K562 (cell line): ENCODE results near the gene HDAC9. TPM values are rescaled to one million over a fixed set of nuclear protein-coding genes. Genes with fewer than 3 reads are reported as not detected.

ENCODE experiments used
- ATAC-seq: fragments of 200-7000 bp; cut with Tn5 transposase; 3 replicates; pipeline ENCODE4 v1.9.1; 2020; ENCODE audit warnings: moderate library complexity
- BruUV-seq: library from RNA; stranded (reverse); fragments of 400-500 nt; replicated peaks from 2 replicates; lab custom pipeline; 2021; lab: Mats Ljungman, UMichigan
- CTCF ChIA-PET: fragments of 300-600 bp; formaldehyde crosslinking; extraction: SDS; loops from one replicate; lab custom pipeline; 2021; ENCODE audit warnings: low intra/inter-chr PET ratio; lab: Yijun Ruan, JAX
- POLR2A ChIA-PET: fragments of 300-600, 350-650 bp; sonication (Branson Sonifier 250); formaldehyde crosslinking; extraction: SDS; loops from one replicate; lab custom pipeline; 2021; ENCODE audit warnings: antibody characterized with exemption, inconsistent platforms; lab: Yijun Ruan, JAX
- DNase-seq, 4 experiments: peaks; one replicate each; pipeline versions ENCODE4 v3.0.0 to v3.0.0-alpha.2; 2011 to 2018; ENCODE audit warnings: low spot score in 3 of 4, mixed read lengths in 3 of 4; ENCODE audit errors: extremely low read depth in 1 of 4
- FAIRE-seq: peaks from 2 replicates; lab custom pipeline; 2011; peaks lifted over from hg19 to GRCh38; lab: Jason Lieb, UNC
- H2AFZ ChIP-seq: 2 replicates; pipeline ENCODE4 v1.6.0; 2011; ENCODE audit warnings: low read depth, low read length, control low read depth, inconsistent platforms
- H3K27ac ChIP-seq: fragments of 200-600 bp; 3 replicates; pipeline ENCODE4 v1.8.0; 2011; ENCODE audit warnings: low read depth, mild to moderate bottlenecking, control low read depth, inconsistent platforms, low read length, moderate library complexity, mixed read lengths; ENCODE audit errors: extremely low read depth
- H3K27me3 ChIP-seq, 2 experiments: fragments of 300-600 bp in 1 of 2; 2 replicates in 1 of 2; 3 replicates in 1 of 2; pipeline versions ENCODE4 v1.6.0 to v1.8.0; 2011; ENCODE audit warnings: inconsistent platforms in 2 of 2, low read length in 2 of 2, mild to moderate bottlenecking in 1 of 2, mixed read lengths in 1 of 2, moderate library complexity in 1 of 2; ENCODE audit not compliant: control insufficient read depth in 2 of 2, insufficient read depth in 2 of 2
- H3K36me3 ChIP-seq: fragments of 300-600 bp; 3 replicates; pipeline ENCODE4 v1.8.0; 2011; ENCODE audit warnings: mild to moderate bottlenecking, low read length, inconsistent platforms; ENCODE audit not compliant: control insufficient read depth, insufficient read depth
- H3K4me1 ChIP-seq, 2 experiments: fragments of 200-600 bp in 1 of 2; replicated peaks in 1 of 2; 2 replicates in 1 of 2; 3 replicates in 1 of 2; pipeline versions ENCODE4 v1.5.1 to v1.8.0; 2011; ENCODE audit warnings: inconsistent platforms in 2 of 2, low read length in 2 of 2, mild to moderate bottlenecking in 1 of 2, mixed read lengths in 1 of 2, moderate library complexity in 1 of 2; ENCODE audit not compliant: control insufficient read depth in 2 of 2, insufficient read depth in 2 of 2
- H3K4me2 ChIP-seq: 2 replicates; pipeline ENCODE4 v1.6.1; 2011; ENCODE audit warnings: low read length, control low read depth, inconsistent platforms, mixed read lengths; ENCODE audit not compliant: insufficient read depth
- H3K4me3 ChIP-seq: fragments of 200-600 bp; sonication (generic), shearing (Covaris generic); 2 replicates; pipeline ENCODE4 v1.5.1; 2016; ENCODE audit warnings: control low read depth, inconsistent platforms
- H3K79me2 ChIP-seq: fragments of 200-600 bp; 3 replicates; pipeline ENCODE4 v1.8.0; 2011; ENCODE audit warnings: low read length, inconsistent platforms; ENCODE audit not compliant: control insufficient read depth, insufficient read depth
- H3K9ac ChIP-seq, 2 experiments: 2 replicates each; pipeline versions ENCODE4 v1.6.0 to v1.6.1; 2011; ENCODE audit warnings: low read depth in 2 of 2, low read length in 2 of 2, control low read depth in 1 of 2, inconsistent platforms in 1 of 2, mild to moderate bottlenecking in 1 of 2, mixed read lengths in 1 of 2; ENCODE audit not compliant: insufficient read depth in 1 of 2
- H3K9me1 ChIP-seq: one replicate; pipeline ENCODE4 v1.6.0; 2011; ENCODE audit warnings: inconsistent platforms, mild to moderate bottlenecking, low read length, moderate library complexity; ENCODE audit not compliant: control insufficient read depth, insufficient read depth
- H3K9me3 ChIP-seq: replicated peaks from 2 replicates; pipeline ENCODE4 v1.5.1; 2011; ENCODE audit warnings: low read depth, low read length, inconsistent platforms; ENCODE audit not compliant: control insufficient read depth, insufficient read depth
- H4K20me1 ChIP-seq: replicated peaks from 2 replicates; pipeline ENCODE4 v1.6.1; 2011; ENCODE audit warnings: low read length, inconsistent platforms, mixed read lengths; ENCODE audit not compliant: control insufficient read depth, insufficient read depth
- ELF4 ChIP-seq: fragments of 450-650 bp; formaldehyde crosslinking; IDR thresholded peaks from 2 replicates; pipeline ENCODE4 v1.4.0; 2022; ENCODE audit warnings: missing genetic modification characterization
- HNRNPK ChIP-seq: fragments of 200-400 bp; formaldehyde crosslinking; IDR thresholded peaks from one replicate; pipeline ENCODE4 v1.6.1; 2018; ENCODE audit warnings: mild to moderate bottlenecking, low read depth, low read length; ENCODE audit not compliant: poor library complexity, severe bottlenecking
- LEF1 ChIP-seq: fragments of 450-650 bp; IDR thresholded peaks from 2 replicates; pipeline ENCODE4 v1.6.1; 2016; ENCODE audit warnings: mild to moderate bottlenecking
- NEUROD1 ChIP-seq: fragments of 150-350 bp; IDR thresholded peaks from 2 replicates; pipeline ENCODE4 v1.6.1; 2014; ENCODE audit warnings: borderline replicate concordance, low read length, low read depth; ENCODE audit not compliant: partially characterized antibody
- NFIX ChIP-seq: fragments of 250-450 bp; sonication (Bioruptor Pico); IDR thresholded peaks from 2 replicates; pipeline ENCODE4 v1.4.0; 2020; ENCODE audit warnings: low read depth, mild to moderate bottlenecking, moderate library complexity
- RBM14 ChIP-seq: fragments of 200-400 bp; formaldehyde crosslinking; IDR thresholded peaks from 2 replicates; pipeline ENCODE4 v1.6.1; 2018; ENCODE audit warnings: low read depth, mild to moderate bottlenecking, low read length, moderate library complexity, borderline replicate concordance; ENCODE audit not compliant: insufficient read depth
- SIN3B ChIP-seq: fragments of 450-650 bp; IDR thresholded peaks from 2 replicates; pipeline ENCODE4 v1.6.1; 2017; ENCODE audit warnings: low read depth, mild to moderate bottlenecking, moderate library complexity
- SLC30A9 ChIP-seq: fragments of 250-450 bp; sonication (Bioruptor Pico); IDR thresholded peaks from 2 replicates; pipeline ENCODE4 v1.8.0; 2022; ENCODE audit warnings: mild to moderate bottlenecking, moderate library complexity
- SRF ChIP-seq, 2 experiments: fragments of 250-450, 450-650 bp in 1 of 2; sonication (Bioruptor Pico) in 1 of 2; sonication (generic) in 1 of 2; formaldehyde crosslinking; IDR thresholded peaks; 2 replicates each; pipeline versions ENCODE4 v1.5.0 to v1.5.1; 2020 to 2022; ENCODE audit warnings: mild to moderate bottlenecking in 1 of 2, missing genetic modification reagents in 1 of 2
- USF2 ChIP-seq: sonication (generic); formaldehyde crosslinking; IDR thresholded peaks from 2 replicates; pipeline ENCODE4 v1.5.0; 2020; ENCODE audit warnings: missing genetic modification reagents
- ZFPM2 ChIP-seq: fragments of 250-450 bp; sonication (Bioruptor Pico); IDR thresholded peaks from 2 replicates; pipeline ENCODE4 v1.5.1; 2022; ENCODE audit warnings: mild to moderate bottlenecking
- ZNF263 ChIP-seq: sonication (generic); formaldehyde crosslinking; IDR thresholded peaks from 2 replicates; pipeline ENCODE4 v1.8.0; 2022; ENCODE audit warnings: mild to moderate bottlenecking, missing genetic modification reagents, borderline replicate concordance
- WGBS: fragments of 100-300 bp; shearing (Covaris generic); methylation state at CpG from one replicate; pipeline ENCODE4 v1.1.6; 2016; ENCODE audit warnings: low coverage, mixed read lengths; ENCODE audit not compliant: insufficient coverage; ENCODE audit errors: missing lambda C conversion rate; 5-methylcytosine and 5-hydroxymethylcytosine counted together
- in situ Hi-C: fragments of 300-500 bp; cut with MboI; formaldehyde crosslinking; loops from 4 replicates; pipeline ENCODE4 v1.15.0; 2018; ENCODE audit warnings: inconsistent platforms, mixed read lengths
- intact Hi-C: fragments of 100-400 bp; cut with micrococcal nuclease; formaldehyde crosslinking; loops from 2 replicates; pipeline ENCODE4 v1.14.2; 2022
- polyA plus RNA-seq, 8 experiments: library from polyadenylated mRNA; depleted of rRNA in 4 of 8; stranded (reverse) in 5 of 8; unstranded in 3 of 8; fragments of >200 nt; fragmentation: Nextera tagmentation in 2 of 8; fragmentation: Illumina TruSeq in 1 of 8; extraction: Ambion mirVana in 2 of 8; extraction: Trizol in 1 of 8; gene quantifications; 2 replicates each; pipeline versions ENCODE4 v1.2.1 to v1.2.3, GENCODE V29; 2011 to 2014; ENCODE audit warnings: inconsistent platforms in 1 of 8, missing spikeins in 1 of 8
- total RNA-seq, 7 experiments: library from RNA; depleted of rRNA in 6 of 7; stranded (reverse); fragments of >200 nt in 6 of 7; fragmentation: Illumina TruSeq in 2 of 7; extraction: Trizol in 2 of 7; gene quantifications; 2 replicates each; pipeline versions ENCODE4 v1.2.1 to v1.2.3, GENCODE V29; 2011 to 2021; ENCODE audit warnings: low replicate concordance in 1 of 7

HDAC9 gene
- total and polyA plus RNA-seq, 9 of the 15 experiments (the other 6 are each of a cell fraction or from before 2014, with no cell fraction given) = 0.08 to 0.91 (median 0.33) TPM

- BruUV-seq = no TSS peak
- under 1% methylated on average over 16 of the region's 17 CpGs for WGBS
- no peak for TF ChIP-seq NEUROD1
- no peak for TF ChIP-seq ZFPM2 (CRISPR knock-in tag)
- no peak for TF ChIP-seq NFIX (CRISPR knock-in tag)
- TF ChIP-seq ZNF263 (CRISPR knock-in tag) = no peak
- no peak for TF ChIP-seq USF2
- no peak for TF ChIP-seq SLC30A9 (CRISPR knock-in tag)
- TF ChIP-seq ELF4 (CRISPR knock-in tag) = no peak
- TF ChIP-seq HNRNPK = no peak
- TF ChIP-seq LEF1 = no peak
- no peak for TF ChIP-seq SRF (CRISPR knock-in tag; IDR thresholded peaks at IDR 0.05)
- no peak for TF ChIP-seq RBM14
- no peak for TF ChIP-seq SIN3B
- no peaks in the 10 kb centered on the region; the same call in 1 of the 2 replicates for H3K9me3 ChIP-seq
- H3K27me3 ChIP-seq = no peaks in the 10 kb centered on the region
- DNase-seq (no peak), FAIRE-seq (no peak), ATAC-seq (no peak)
- POLR2A ChIA-PET = no interaction called here
- H3K4me2 ChIP-seq = no peak overlapping the region
- H3K79me2 ChIP-seq = no peaks in the 10 kb centered on the region
- H4K20me1 ChIP-seq = no peaks in the 10 kb centered on the region
- in situ Hi-C loops = no loop called here
- H3K36me3 ChIP-seq = no peaks in the 10 kb centered on the region
- H3K4me1 ChIP-seq = no peaks in the 10 kb centered on the region
- CTCF ChIA-PET = no interaction called here
- no peak overlapping the region for H2AFZ ChIP-seq
- no peak overlapping the region for H3K27ac ChIP-seq
- H3K4me3 ChIP-seq = no peak overlapping the region
- H3K9ac ChIP-seq = no peak overlapping the region
- intact Hi-C loops = no loop called here
- no peaks in the 10 kb centered on the region for H3K9me1 ChIP-seq
These were observed 206.7 kb downstream of the HDAC9 start for GRCh38 chr7:18702071-18702829.
